Amniotic stem cell (primary cell): Measurements from ENCODE around the gene RSU1.

ENCODE experiments used
- DNase-seq: peaks from one replicate; lab custom pipeline; 2025; lab: John Stamatoyannopoulos, UW

RSU1 gene

DNA sequence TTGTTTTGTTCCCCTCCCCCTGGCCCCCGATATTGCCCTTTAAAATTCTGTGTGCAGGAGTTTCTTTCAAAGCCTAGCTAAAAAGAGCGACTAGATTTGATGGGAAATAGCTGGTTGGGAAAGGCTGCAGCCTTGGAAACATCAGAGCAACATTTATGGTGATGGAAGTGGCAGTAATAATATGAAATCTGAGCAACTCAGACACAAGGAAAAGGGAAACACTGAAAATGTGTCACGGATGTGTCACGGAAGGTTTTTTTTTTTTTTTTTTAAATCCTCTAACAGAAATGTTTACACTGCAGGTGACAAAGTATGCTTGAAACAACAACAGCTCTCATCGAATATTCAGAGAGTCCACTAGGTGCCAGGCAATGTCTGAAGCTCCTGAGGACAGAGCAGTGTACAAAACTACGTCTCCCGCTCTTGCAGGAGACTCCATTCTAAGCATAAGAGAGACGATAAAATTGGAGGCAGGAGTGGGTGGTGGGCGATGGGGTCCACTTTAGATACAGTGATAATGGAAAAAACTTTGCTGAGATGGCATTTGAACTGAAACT, 143.0 kb downstream of the RSU1 start:
- no peak for DNase-seq

DNA sequence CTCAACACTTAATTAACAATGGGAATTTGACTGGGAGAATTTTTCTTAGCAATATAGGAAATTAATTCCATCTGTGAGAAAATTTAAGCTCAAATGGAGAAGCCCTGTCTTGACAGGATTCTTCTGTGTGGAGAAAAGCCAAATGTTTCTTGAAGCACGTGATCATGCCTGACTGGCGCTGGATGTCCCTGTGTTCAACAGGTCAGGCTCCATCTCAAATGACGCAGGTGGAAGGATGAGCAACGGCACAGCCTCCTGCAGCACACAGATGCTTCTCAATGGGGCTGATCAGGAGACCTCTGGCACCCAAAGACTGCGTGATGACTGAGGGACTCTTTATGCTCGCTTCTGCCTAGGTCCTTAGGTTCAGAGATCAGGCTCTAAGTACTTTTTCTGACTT, 143.8 kb downstream of the RSU1 start:
- DNase-seq, result no peak

DNA sequence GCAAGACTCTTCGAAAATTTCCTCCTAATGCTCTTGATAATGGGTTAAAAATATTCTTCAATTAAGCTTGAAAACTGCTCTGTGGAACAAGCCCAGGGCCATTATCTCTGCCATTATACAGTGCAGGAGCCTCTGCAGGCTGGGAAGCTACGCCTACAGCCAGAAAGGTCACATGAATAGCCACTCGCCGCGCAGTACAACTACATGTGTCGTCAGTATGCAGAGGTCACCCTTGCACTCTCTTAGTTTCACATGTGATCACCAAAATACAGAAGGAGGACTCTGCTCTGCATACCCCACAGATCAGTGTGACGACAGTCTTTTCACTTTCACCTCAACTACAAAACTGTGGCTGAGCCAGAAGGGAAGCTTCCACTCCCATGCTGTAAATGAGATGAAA, 153.8 kb downstream of the RSU1 start:
- DNase-seq, result no peak

DNA sequence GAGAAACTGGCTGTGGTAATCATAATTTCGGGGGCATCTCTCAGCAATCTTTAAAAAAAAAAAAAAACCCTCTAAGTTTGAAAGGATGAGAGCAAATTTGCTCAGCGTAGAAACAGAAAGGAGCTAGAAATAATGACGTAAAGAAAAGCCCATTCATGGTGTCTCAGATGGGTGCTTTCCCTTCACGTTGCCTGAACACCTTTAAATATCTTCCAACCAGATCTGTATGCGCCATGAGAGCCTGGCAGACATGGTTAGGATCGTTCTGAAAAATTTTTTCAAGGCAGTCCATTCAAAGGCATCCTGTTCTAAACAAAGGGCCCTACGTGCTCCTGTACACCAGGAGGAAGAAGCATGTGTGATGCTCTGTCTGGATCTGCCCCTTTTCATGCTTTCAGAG, 154.3 kb downstream of the RSU1 start:
- no peak for DNase-seq

DNA sequence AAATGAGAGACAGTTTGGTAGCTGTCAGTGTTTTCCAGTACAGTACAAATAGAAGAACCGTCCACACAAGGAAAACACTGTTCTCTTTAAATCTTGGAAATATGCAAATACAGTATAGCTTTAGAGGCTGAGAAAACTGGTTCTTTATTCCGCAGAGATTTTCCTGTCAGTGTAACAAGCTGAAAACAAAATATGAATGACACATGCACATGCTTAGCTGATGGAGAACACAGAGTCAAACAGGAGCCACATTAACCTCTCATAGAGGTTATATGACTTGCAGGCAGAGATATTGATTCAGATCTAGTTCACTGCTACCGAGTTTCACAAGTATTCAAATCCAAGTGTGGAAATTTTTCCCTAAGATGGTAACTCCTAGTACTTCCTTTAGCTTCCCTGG, 160.3 kb downstream of the RSU1 start:
- DNase-seq, result no peak

DNA sequence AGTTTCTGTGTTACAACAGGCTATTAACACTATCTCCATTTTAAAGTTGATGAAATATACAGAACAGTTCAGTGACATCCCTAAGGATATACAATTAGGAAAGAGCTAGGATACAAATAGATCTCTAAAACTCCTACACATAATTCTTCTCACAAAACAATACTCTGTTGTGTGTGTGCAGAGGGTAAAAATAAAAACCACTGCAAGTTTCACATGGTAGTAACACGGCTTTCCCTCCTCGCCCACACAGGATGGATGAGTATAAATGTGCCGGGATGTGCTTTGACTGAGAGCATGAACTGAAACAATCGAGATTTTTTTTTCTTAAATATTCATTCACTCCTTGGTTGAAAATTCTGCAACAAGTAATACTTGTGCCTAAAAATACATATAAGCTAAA, 164.0 kb downstream of the RSU1 start:
- DNase-seq, result no peak

DNA sequence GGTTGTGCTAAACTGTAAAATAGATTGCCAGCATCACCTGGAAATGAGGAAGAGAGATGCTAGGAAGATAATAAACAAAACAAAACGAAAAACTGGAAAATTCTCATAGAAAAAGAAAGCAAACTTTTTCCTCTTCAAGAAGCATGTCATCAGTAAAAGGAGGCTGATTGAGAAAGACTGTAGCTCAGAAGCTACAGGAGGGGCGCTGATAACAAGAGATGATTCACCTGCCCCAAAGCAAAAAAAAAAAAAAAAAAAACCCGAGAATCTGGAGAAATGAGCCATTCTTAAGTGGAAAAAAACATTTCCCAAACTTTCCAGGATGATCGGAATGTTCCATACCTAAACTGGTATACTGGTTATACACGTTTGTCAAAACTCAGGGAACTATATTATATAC, 165.1 kb downstream of the RSU1 start:
- DNase-seq, result no peak

DNA sequence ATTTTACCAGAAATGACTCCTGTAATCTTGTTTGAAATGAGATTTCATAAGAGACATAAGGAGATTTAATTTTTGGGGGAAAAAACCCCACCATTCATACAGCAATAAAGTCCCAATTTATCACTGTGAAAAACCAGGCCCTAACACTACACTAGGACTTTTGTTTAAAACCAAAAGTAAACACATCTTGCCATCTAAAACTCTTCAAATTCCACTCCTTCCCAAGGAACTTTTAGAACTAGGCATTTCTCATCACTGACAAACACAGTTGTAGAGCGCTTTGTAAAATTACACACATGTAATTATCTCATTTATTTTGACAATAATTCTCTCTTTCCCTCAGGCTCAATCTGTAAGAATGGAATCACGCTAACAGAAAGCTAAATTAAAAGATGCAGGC, 167.5 kb downstream of the RSU1 start:
- no peak for DNase-seq

DNA sequence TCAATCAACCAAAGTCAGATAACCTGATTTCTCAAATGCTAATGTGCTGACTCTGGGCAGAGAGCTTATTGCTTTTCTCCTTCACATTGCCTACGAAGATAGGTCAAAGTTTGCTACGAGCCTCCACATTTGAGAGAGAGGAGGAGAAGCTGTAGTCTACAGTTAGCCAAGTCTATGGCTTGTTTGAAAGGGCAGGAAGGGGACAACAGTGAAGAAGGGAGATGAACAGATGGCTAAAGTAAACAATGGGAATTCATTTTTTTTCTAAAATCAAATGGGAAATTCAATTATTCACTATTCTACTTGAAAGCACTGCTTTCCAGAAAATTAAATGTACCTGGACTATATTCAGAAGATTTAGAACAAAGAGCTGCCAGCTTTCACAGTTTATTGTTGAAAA, 168.9 kb downstream of the RSU1 start:
- no peak for DNase-seq

DNA sequence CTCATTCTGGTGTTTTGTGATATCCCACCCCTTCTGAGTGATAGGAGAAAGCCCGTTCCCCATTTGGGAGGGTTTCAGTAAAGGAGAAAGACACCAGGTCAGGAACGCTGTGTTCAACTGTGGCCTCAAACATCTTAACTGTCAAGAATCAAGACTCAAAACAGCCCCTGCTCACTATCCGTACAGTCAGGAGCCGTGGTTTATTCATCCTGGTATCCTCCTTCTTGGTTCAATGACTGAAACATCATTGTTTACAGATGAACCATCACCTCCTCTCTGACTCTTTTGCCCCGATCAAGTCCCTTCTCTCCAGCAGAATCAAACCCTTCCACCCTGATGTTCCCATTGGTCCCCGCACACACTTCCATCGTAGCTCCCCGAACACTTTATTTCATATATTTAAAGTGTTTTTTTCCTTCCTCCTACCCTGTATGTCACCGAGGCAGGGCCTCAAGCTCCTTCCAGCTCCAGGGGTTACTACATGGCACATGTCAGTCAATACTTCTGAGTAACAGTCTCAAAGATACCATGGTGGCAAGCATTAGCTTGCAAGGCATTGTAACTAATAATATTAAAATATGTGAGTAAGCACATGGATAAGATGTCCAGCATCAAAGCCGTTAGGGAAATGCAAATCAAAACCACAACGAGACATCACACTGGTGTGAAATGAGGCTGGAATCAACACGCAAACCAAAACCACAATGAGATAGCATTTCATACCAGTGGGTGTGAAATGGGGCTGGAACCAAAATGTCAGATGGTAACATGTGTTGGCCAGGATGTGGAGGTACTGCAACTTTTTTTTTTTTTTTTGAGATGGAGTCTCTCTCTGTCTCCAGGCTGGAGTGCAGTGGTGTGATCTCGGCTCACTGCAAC, 170.8 kb downstream of the RSU1 start:
- no peak for DNase-seq

DNA sequence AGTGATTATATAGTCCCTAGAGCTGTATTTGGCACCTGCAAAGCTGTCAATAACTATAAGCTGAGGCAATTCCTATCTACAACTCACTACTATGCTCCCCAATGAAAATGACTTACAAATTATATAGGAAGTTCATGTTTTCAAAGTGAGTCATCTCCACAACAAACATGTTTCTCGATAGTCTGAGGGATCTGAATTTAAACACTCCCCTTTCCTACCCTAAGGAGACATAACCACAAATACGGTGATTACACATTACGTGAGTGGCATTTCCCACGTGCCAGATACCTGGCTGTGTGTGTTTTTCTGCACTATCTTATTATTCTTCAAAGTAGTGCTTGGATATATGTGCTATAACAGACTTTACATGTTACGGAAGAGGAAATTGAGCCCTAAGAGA, 173.1 kb downstream of the RSU1 start:
- DNase-seq, result no peak

DNA sequence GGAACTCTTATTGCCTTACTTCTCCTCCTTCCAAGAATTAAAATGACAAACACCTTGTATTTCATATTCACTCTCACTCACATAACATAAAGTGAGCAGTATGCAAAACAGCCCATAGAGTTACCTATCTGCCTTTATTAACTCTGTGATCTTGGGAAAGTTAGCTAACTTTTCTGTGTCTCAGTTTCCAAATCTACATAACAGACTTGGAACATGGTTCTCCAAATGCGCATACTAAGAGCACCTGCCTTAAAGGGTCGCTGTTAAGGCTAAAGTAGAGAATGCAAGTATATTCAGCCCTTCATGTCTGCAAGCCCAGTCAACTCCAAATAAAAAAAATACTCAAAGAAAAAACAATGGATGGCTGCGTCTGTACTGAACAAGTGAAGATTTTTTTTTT, 173.7 kb downstream of the RSU1 start:
- DNase-seq, result no peak

DNA sequence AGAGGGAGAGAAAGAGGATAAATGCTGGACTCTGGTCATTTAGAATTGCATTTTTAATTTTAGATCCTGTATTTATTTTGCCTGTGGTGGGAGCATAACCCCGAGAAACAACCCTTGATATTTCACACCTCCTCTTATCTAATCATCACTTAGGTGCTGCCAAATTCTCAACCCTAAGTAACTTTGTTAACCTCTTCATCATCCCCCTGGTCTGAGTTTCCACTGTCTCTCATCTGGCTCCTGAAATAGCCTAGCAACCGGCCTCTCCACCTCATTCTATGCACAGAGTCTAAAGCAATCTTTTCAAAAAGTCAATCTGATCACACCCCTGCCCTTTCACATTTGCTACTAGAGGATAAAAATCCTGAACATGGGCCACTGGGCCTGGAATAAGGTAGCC, 177.1 kb downstream of the RSU1 start:
- DNase-seq, result no peak

DNA sequence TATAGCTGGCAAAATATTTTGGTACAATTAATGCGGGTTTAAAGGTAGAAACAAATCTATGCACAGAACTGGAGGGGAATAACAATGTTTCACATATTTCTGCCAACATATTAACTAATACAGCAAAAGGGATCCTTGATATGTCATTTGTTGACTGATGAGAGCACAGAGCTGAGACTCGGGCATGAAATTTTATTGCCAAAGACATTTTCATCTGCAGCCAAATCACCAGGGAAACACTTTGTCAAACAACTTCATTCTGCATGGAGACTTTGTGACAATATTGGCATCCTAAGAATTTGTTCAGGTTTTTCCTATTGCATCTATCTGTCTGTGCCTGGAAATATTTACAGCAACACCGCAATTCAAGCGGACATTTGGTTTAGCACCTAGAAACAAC, 177.8 kb downstream of the RSU1 start:
- no peak for DNase-seq

DNA sequence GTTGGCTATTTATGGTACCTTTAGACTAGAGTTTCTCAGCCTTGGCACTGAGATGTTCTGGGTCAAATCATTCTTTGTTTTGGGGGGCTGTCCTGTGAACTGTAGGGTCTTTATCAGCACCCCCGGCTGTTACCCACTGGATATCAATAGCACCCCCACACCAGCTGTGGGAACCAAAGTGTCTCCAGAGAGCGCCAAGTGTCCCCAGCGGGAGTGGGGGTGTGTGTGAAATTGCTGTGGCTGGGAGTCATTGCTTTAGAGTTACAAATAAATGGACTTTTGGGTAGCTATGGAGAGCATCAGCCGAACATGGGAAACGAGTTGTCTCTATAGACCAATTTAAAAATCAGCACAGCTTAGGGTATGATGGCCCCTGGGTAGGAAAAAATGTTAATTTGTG, 184.2 kb downstream of the RSU1 start:
- DNase-seq, result no peak

DNA sequence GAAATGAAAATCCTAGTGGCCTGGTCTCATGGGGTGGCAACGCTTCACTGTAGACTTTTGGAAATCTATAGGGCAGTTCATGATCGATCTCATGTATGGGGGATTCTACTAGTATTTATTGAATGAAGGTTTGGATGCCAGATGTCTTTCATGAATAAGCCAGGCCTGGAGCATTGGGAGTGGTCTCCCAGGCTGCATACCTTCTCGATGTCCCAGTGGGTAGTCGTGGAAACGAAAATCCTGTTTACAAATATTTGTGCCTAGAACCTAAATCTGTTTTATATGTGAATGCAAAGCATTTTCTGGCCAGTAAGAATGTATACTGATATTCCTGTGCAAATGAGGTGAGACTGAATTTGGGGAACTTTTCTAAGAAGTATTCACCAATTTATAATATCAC, 190.5 kb downstream of the RSU1 start:
- DNase-seq, result no peak

DNA sequence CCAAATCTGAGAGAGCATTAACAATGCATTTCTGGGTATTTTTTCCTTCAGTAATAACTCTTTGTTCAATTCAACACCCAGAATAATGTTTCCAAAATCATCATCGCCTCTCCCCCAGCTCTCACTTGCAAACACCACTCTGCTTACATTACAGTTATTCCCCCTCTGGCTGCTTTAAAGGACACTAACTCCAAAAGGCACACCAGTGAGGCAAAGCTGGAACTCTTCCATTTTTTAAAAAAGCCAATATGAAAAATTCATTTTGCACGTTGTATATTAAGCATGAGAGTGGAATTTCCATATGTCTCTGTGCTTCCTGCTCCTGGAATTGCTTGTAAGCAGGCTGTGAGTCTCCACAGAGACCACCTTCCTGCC, 204.3 kb downstream of the RSU1 start:
- no peak for DNase-seq

DNA sequence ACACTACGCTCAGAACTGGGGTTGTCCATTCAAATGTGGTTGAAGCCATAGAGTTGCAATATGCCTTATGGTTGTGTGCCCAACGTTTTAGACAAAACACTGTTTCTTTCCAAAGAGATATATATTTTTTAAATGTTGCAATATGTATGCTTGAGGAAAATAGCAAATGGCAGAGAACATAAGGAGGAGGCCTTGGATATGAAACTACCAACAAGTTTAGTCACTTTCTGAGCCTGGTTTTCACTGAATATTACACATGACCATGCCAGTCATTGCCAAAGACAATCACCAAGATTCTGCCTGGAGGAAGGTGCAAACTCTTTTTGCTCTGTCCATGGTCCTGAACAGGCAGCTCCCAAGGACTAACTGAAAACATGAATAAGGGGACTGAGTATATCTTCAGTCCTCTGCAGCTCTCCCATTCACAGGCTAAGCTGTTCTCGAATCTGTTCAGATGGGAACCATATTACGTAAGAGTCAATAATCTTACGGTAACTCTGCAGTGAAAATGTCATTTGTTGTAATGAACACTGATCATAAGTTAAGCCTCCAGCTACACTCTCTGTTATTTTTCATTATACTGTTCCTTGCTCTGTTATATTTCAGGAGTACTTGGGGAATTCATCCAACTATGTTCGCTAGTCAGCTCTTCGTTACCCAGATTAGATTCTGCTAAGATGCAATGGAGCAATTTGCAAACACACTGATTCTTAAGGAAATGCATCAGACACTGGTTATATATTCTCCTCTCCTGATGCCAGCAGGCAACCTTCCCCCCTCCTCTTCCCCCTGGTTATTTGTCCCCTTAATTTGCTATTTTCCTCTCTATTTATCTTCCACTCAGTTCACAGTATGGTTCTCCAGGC, 204.9 kb downstream of the RSU1 start:
- DNase-seq, result peak; percentile 1

DNA sequence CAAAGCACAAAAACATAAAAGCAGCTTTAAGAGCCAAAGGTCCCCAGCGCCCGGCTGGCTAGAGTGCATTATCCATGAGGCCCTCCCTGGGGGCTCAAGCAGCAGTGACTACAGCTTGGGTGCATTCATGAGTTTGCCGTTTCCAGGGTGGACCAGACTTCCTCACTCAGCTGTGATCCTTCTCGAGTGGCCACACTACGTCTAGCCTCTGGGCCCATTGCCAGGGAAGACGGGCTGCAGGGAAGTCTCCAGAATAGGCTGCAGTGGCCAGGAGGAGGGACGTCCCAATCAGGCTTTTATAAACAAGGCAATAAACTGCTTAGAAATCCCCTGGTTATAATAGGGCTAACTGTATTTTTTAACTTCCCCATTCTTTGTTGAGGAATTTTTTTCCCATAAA, 206.2 kb downstream of the RSU1 start:
- DNase-seq, result no peak

DNA sequence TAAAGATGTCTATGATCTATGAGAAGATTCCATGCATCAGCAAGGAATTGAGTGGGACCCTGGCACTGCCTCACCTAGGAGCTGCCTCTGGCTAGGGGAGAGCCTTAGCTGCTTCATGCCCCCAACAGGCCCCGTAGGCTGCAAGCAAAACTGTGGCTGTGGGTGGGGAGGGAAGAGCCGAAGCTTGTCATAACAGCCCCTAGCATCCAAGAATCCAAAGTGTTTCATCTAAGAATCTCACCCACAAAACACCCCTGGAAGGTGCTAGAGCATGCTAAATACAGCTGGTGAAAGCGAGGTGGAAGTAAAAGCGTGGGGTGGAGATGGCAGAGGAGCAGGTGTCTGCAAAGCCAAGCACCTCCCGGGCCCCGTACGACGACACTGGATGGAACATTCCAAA, 208.0 kb downstream of the RSU1 start:
- no peak for DNase-seq

DNA sequence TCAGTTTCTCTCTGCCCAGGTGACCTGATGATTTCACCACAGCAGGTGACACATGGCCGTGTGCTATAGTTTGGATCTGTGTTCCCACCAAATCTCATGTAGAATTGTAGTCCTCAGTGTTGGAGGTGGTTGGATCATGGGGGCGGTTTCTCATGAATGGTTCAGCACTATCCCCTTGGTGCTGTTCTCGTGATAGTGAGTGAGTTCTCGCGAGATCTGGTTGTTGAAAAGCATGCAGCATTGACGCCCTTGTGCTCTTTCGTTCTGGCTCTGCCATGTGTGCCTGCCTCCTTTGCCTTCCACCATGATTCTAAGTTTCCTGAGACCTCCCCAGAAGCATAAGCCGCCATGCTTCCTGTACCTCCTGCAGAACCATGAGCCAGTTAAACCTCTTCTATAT, 210.3 kb downstream of the RSU1 start:
- no peak for DNase-seq

DNA sequence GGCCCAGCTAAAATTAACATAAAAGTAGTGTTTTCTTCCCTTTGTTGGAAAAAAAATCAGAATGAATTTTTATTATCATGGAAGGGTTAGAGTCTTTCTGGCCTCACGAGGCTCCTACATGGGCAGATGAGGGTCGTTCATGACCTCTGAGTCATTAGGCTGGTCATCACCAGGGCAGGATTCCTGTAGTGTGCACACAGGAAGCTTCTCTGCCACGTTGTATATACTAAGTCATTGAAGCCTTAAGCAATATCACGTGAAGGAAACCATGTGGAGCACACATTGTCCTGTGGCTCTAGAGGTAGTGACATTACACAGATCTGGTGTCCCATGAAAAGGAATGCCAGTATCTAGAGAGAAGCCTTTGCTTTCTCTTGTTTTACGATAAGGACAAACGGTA, 210.8 kb downstream of the RSU1 start:
- no peak for DNase-seq

DNA sequence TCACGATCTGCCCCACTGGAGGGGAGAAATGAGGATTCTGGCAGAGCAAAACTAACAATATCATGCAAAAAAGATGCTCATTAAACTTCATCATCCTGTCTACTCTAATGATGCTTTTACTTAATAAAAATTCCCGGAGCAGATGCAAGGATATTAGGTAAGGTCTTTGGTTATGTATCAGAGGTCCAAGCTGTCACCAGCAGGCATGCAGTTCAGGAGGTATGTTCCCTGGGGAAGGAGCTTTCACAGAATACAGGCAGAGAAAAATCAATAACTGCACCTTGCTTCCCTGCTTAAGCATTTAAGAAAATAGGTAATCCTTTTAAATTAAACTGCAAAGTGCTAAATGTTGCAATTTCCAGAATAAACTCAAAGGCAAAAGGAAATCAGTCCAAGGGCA, 213.9 kb downstream of the RSU1 start:
- no peak for DNase-seq
